ENCODE results near the gene LAPTM5. TPM values are rescaled to one million over a fixed set of nuclear protein-coding genes. Genes with fewer than 3 reads are reported as not detected.
"Not testable (repeated sequence)": the region's sequence is repeated elsewhere in the genome, so short reads cannot be mapped to it uniquely, and the experiment has no call there.

The LAPTM5 gene
- total and polyA plus RNA-seq, 2 donors = 88.6 to 364 TPM

GRCh38 chr1:30768159-30768829 lies 10.7 kb upstream of the LAPTM5 start:
- Histone ChIP-seq H3K9me3 (ENCODE audit: control insufficient read depth in 2 of 2, insufficient read depth in 1 of 2, low read length in 1 of 2) (no peaks in the 10 kb centered on the region), H3K36me3 (ENCODE audit: control insufficient read depth in 2 of 2, insufficient read depth in 2 of 2, low read length in 1 of 2) (no peaks in the 10 kb centered on the region), H3K4me3 (ENCODE audit: low read length in 2 of 2) (no peak overlapping the region), H3K4me1 (ENCODE audit: control insufficient read depth in 2 of 2, insufficient read depth in 2 of 2, low read length in 2 of 2) (peaks cover 12 to 30% of the 10 kb centered on the region in 2 donors), H3K27me3 (ENCODE audit: control insufficient read depth in 2 of 2, insufficient read depth in 1 of 2, low read length in 1 of 2) (peaks cover 0 to 2% of the 10 kb centered on the region in 2 donors), H3K27ac (ENCODE audit: low read depth in 1 of 2, low read length in 1 of 2) (no peak overlapping the region)
- DNase-seq (ENCODE audit: low read depth in 6 of 9, low spot score in 9 of 9) = no peak
- 90% methylated on average over 9 of the region's 9 CpGs for WGBS

GRCh38 chr1:30766948-30767347 lies 9.4 kb upstream of the LAPTM5 start:
- not testable (repeated sequence) for H3K9me3 ChIP-seq (ENCODE audit: control insufficient read depth in 2 of 2, insufficient read depth in 1 of 2, low read length in 1 of 2); H3K4me3 ChIP-seq (ENCODE audit: low read length in 2 of 2); H3K36me3 ChIP-seq (ENCODE audit: control insufficient read depth in 2 of 2, insufficient read depth in 2 of 2, low read length in 1 of 2); DNase-seq (ENCODE audit: low read depth in 6 of 9, low spot score in 9 of 9); H3K27ac ChIP-seq (ENCODE audit: low read depth in 1 of 2, low read length in 1 of 2); H3K27me3 ChIP-seq (ENCODE audit: control insufficient read depth in 2 of 2, insufficient read depth in 1 of 2, low read length in 1 of 2)
- H3K4me1 ChIP-seq (ENCODE audit: control insufficient read depth in 2 of 2, insufficient read depth in 2 of 2, low read length in 2 of 2) = peaks cover 17 to 44% of the 10 kb centered on the region in 2 donors
- WGBS = 96% methylated on average over 8 of the region's 8 CpGs

GRCh38 chr1:30765556-30766434 lies 8.2 kb upstream of the LAPTM5 start:
- H3K27me3 ChIP-seq (ENCODE audit: control insufficient read depth in 2 of 2, insufficient read depth in 1 of 2, low read length in 1 of 2) = peaks cover 0 to 2% of the 10 kb centered on the region in 2 donors

GRCh38 chr1:30764939-30765555 lies 7.5 kb upstream of the LAPTM5 start:
- Histone ChIP-seq H3K9me3 (ENCODE audit: control insufficient read depth in 2 of 2, insufficient read depth in 1 of 2, low read length in 1 of 2) (no peaks in the 10 kb centered on the region), H3K4me3 (ENCODE audit: low read length in 2 of 2) (no peak overlapping the region), H3K36me3 (ENCODE audit: control insufficient read depth in 2 of 2, insufficient read depth in 2 of 2, low read length in 1 of 2) (no peaks in the 10 kb centered on the region), H3K27ac (ENCODE audit: low read depth in 1 of 2, low read length in 1 of 2) (peak overlapping the region in 1 of 2 donors; percentile 84), H3K27me3 (ENCODE audit: control insufficient read depth in 2 of 2, insufficient read depth in 1 of 2, low read length in 1 of 2) (peaks cover 0 to 2% of the 10 kb centered on the region in 2 donors), H3K4me1 (ENCODE audit: control insufficient read depth in 2 of 2, insufficient read depth in 2 of 2, low read length in 2 of 2) (peaks cover 35 to 63% of the 10 kb centered on the region in 2 donors)
- DNase-seq (ENCODE audit: low read depth in 6 of 9, low spot score in 9 of 9) = no peak
- 93% methylated on average over 18 of the region's 18 CpGs for WGBS

More at GRCh38 chr1:30765556-30766434, 8.2 kb upstream of the LAPTM5 start:
- H3K4me1 ChIP-seq (ENCODE audit: control insufficient read depth in 2 of 2, insufficient read depth in 2 of 2, low read length in 2 of 2) = peaks cover 27 to 55% of the 10 kb centered on the region in 2 donors
- no peaks in the 10 kb centered on the region for H3K36me3 ChIP-seq (ENCODE audit: control insufficient read depth in 2 of 2, insufficient read depth in 2 of 2, low read length in 1 of 2)
- H3K9me3 ChIP-seq (ENCODE audit: control insufficient read depth in 2 of 2, insufficient read depth in 1 of 2, low read length in 1 of 2) = no peaks in the 10 kb centered on the region
- H3K4me3 ChIP-seq (ENCODE audit: low read length in 2 of 2) = no peak overlapping the region
- WGBS = 86% methylated on average over 15 of the region's 15 CpGs
- peak in 1 of 9 donors; percentile 62 for DNase-seq (ENCODE audit: low read depth in 6 of 9, low spot score in 9 of 9)
- H3K27ac ChIP-seq (ENCODE audit: low read depth in 1 of 2, low read length in 1 of 2) = peak overlapping the region; percentile 8 to 84

GRCh38 chr1:30764396-30764795 lies 6.8 kb upstream of the LAPTM5 start:
- Histone ChIP-seq H3K36me3 (ENCODE audit: control insufficient read depth in 2 of 2, insufficient read depth in 2 of 2, low read length in 1 of 2) (no peaks in the 10 kb centered on the region), H3K27ac (ENCODE audit: low read depth in 1 of 2, low read length in 1 of 2) (no peak overlapping the region), H3K4me1 (ENCODE audit: control insufficient read depth in 2 of 2, insufficient read depth in 2 of 2, low read length in 2 of 2) (peaks cover 39 to 69% of the 10 kb centered on the region in 2 donors), H3K27me3 (ENCODE audit: control insufficient read depth in 2 of 2, insufficient read depth in 1 of 2, low read length in 1 of 2) (peaks cover 0 to 2% of the 10 kb centered on the region in 2 donors), H3K4me3 (ENCODE audit: low read length in 2 of 2) (no peak overlapping the region), H3K9me3 (ENCODE audit: control insufficient read depth in 2 of 2, insufficient read depth in 1 of 2, low read length in 1 of 2) (no peaks in the 10 kb centered on the region)
- DNase-seq (ENCODE audit: low read depth in 6 of 9, low spot score in 9 of 9) = no peak
- WGBS = 97% methylated on average over 5 of the region's 5 CpGs

GRCh38 chr1:30763651-30764248 lies 6.2 kb upstream of the LAPTM5 start:
- 92% methylated on average over 10 of the region's 10 CpGs for WGBS
- H3K4me1 ChIP-seq (ENCODE audit: control insufficient read depth in 2 of 2, insufficient read depth in 2 of 2, low read length in 2 of 2) = peaks cover 45 to 76% of the 10 kb centered on the region in 2 donors
- no peak for DNase-seq (ENCODE audit: low read depth in 6 of 9, low spot score in 9 of 9)
- no peaks in the 10 kb centered on the region for H3K9me3 ChIP-seq (ENCODE audit: control insufficient read depth in 2 of 2, insufficient read depth in 1 of 2, low read length in 1 of 2)
- H3K4me3 ChIP-seq (ENCODE audit: low read length in 2 of 2) = no peak overlapping the region
- no peaks in the 10 kb centered on the region for H3K36me3 ChIP-seq (ENCODE audit: control insufficient read depth in 2 of 2, insufficient read depth in 2 of 2, low read length in 1 of 2)
- no peak overlapping the region for H3K27ac ChIP-seq (ENCODE audit: low read depth in 1 of 2, low read length in 1 of 2)
- no peaks in the 10 kb centered on the region for H3K27me3 ChIP-seq (ENCODE audit: control insufficient read depth in 2 of 2, insufficient read depth in 1 of 2, low read length in 1 of 2)

GRCh38 chr1:30762930-30763650 lies 5.5 kb upstream of the LAPTM5 start:
- peaks cover 52 to 78% of the 10 kb centered on the region in 2 donors for H3K4me1 ChIP-seq (ENCODE audit: control insufficient read depth in 2 of 2, insufficient read depth in 2 of 2, low read length in 2 of 2)
- H3K36me3 ChIP-seq (ENCODE audit: control insufficient read depth in 2 of 2, insufficient read depth in 2 of 2, low read length in 1 of 2) = no peaks in the 10 kb centered on the region
- WGBS = 88% methylated on average over 7 of the region's 7 CpGs
- no peaks in the 10 kb centered on the region for H3K9me3 ChIP-seq (ENCODE audit: control insufficient read depth in 2 of 2, insufficient read depth in 1 of 2, low read length in 1 of 2)
- DNase-seq (ENCODE audit: low read depth in 6 of 9, low spot score in 9 of 9) = no peak
- H3K27me3 ChIP-seq (ENCODE audit: control insufficient read depth in 2 of 2, insufficient read depth in 1 of 2, low read length in 1 of 2) = no peaks in the 10 kb centered on the region
- H3K27ac ChIP-seq (ENCODE audit: low read depth in 1 of 2, low read length in 1 of 2) = peak overlapping the region in 1 of 2 donors; percentile 47
- no peak overlapping the region for H3K4me3 ChIP-seq (ENCODE audit: low read length in 2 of 2)

GRCh38 chr1:30762152-30762929 lies 4.8 kb upstream of the LAPTM5 start:
- no peaks in the 10 kb centered on the region for H3K9me3 ChIP-seq (ENCODE audit: control insufficient read depth in 2 of 2, insufficient read depth in 1 of 2, low read length in 1 of 2)
- WGBS = 93% methylated on average over 6 of the region's 6 CpGs
- no peak for DNase-seq (ENCODE audit: low read depth in 6 of 9, low spot score in 9 of 9)
- peak overlapping the region; percentile 2 to 47 for H3K27ac ChIP-seq (ENCODE audit: low read depth in 1 of 2, low read length in 1 of 2)
- H3K36me3 ChIP-seq (ENCODE audit: control insufficient read depth in 2 of 2, insufficient read depth in 2 of 2, low read length in 1 of 2) = no peaks in the 10 kb centered on the region
- no peak overlapping the region for H3K4me3 ChIP-seq (ENCODE audit: low read length in 2 of 2)
- peaks cover 54 to 83% of the 10 kb centered on the region in 2 donors for H3K4me1 ChIP-seq (ENCODE audit: control insufficient read depth in 2 of 2, insufficient read depth in 2 of 2, low read length in 2 of 2)
- no peaks in the 10 kb centered on the region for H3K27me3 ChIP-seq (ENCODE audit: control insufficient read depth in 2 of 2, insufficient read depth in 1 of 2, low read length in 1 of 2)
